NCI-H69 (cell line): ENCODE data around the gene SIK1.
A peak's percentile ranks its signal among the peaks of the same experiment; 100 is the strongest.

Experiments
- DNase-seq: peaks from one replicate; lab custom pipeline; 2025; lab: John Stamatoyannopoulos, UW

SIK1 gene

GRCh38 chr21:43367296-43367695, 59.6 kb downstream of the SIK1 start:
- DNase-seq = peak; percentile 98

GRCh38 chr21:43366656-43367055, 60.3 kb downstream of the SIK1 start:
- DNase-seq = no peak

GRCh38 chr21:43365611-43366426, 61.1 kb downstream of the SIK1 start:
- peak; percentile 56 for DNase-seq

GRCh38 chr21:43364851-43365424, 62.0 kb downstream of the SIK1 start:
- DNase-seq = peak; percentile 97
